H1 (cell line): ENCODE measurements around the gene RAG2. TPM values are rescaled to one million over a fixed set of nuclear protein-coding genes. Genes with fewer than 3 reads are reported as not detected.

Experiments
- CTCF ChIA-PET: fragments of 300-600 bp; sonication (Branson Sonifier 250); formaldehyde crosslinking; loops from one replicate; lab custom pipeline; 2021; ENCODE audit not compliant: partially characterized antibody; lab: Charles Lee
- POLR2A ChIA-PET: fragments of 300-600 bp; sonication (Branson Sonifier 250); formaldehyde crosslinking; loops from one replicate; lab custom pipeline; 2021; ENCODE audit warnings: inconsistent platforms; ENCODE audit not compliant: partially characterized antibody; lab: Charles Lee
- DNase-seq, 2 experiments: peaks; one replicate each; pipeline versions ENCODE4 v3.0.0 to v3.0.0-alpha.2; 2010 to 2022; ENCODE audit warnings: low spot score in 2 of 2, low read depth in 1 of 2, mixed read lengths in 1 of 2
- FAIRE-seq: peaks from 2 replicates; lab custom pipeline; 2011; peaks lifted over from hg19 to GRCh38; lab: Jason Lieb, UNC
- H2AFZ ChIP-seq: 2 replicates; pipeline ENCODE4 v1.8.1; 2012; ENCODE audit warnings: low read length, inconsistent platforms
- H2AK5ac ChIP-seq: 2 replicates; pipeline ENCODE4 v1.6.1; 2013; ENCODE audit warnings: low read depth, low read length
- H2BK120ac ChIP-seq: replicated peaks from 2 replicates; pipeline ENCODE3; 2013; ENCODE audit warnings: low read depth, low read length, inconsistent platforms
- H2BK12ac ChIP-seq: 2 replicates; pipeline ENCODE4 v1.6.1; 2013; ENCODE audit warnings: low read depth, low read length
- H2BK15ac ChIP-seq: 2 replicates; pipeline ENCODE4 v1.6.1; 2013; ENCODE audit warnings: low read length
- H2BK20ac ChIP-seq: 2 replicates; pipeline ENCODE4 v1.6.1; 2013; ENCODE audit warnings: low read length
- H2BK5ac ChIP-seq: 2 replicates; pipeline ENCODE4 v1.6.1; 2013; ENCODE audit warnings: low read depth, low read length
- H3K14ac ChIP-seq: 2 replicates; pipeline ENCODE4 v1.6.1; 2013; ENCODE audit warnings: inconsistent platforms; ENCODE audit not compliant: insufficient read length
- H3K18ac ChIP-seq: 2 replicates; pipeline ENCODE4 v1.6.1; 2013; ENCODE audit warnings: low read length; ENCODE audit errors: extremely low read depth
- H3K23ac ChIP-seq: 2 replicates; pipeline ENCODE4 v1.6.1; 2013; ENCODE audit warnings: inconsistent platforms; ENCODE audit not compliant: insufficient read length
- H3K23me2 ChIP-seq: 2 replicates; pipeline ENCODE4 v1.6.1; 2013; ENCODE audit warnings: low read depth, low read length
- H3K27ac ChIP-seq: 2 replicates; pipeline ENCODE4 v1.6.1; 2011; ENCODE audit warnings: low read depth, low read length, inconsistent platforms
- H3K27me3 ChIP-seq, 4 experiments: replicated peaks in 1 of 4; 1 replicate in 1 of 4; 2 replicates in 3 of 4; pipeline versions ENCODE4 v1.6.1 to v1.8.1; 2011 to 2013; ENCODE audit warnings: low read length in 3 of 4, mild to moderate bottlenecking in 3 of 4, inconsistent platforms in 2 of 4, mixed read lengths in 2 of 4, moderate library complexity in 1 of 4; ENCODE audit not compliant: control insufficient read depth in 3 of 4, insufficient read depth in 3 of 4; ENCODE audit errors: extremely low read depth in 1 of 4
- H3K36me3 ChIP-seq, 4 experiments: 2 replicates each; pipeline versions ENCODE4 v1.6.1 to v1.8.1; 2011 to 2013; ENCODE audit warnings: mild to moderate bottlenecking in 4 of 4, low read length in 3 of 4, moderate library complexity in 2 of 4, control low read depth in 1 of 4, inconsistent platforms in 1 of 4; ENCODE audit not compliant: insufficient read depth in 4 of 4, control insufficient read depth in 2 of 4
- H3K4ac ChIP-seq: replicated peaks from 2 replicates; pipeline ENCODE3; 2013; ENCODE audit warnings: low read length, low read depth, mixed read lengths, inconsistent platforms; ENCODE audit not compliant: insufficient read length
- H3K4me1 ChIP-seq, 4 experiments: replicated peaks in 1 of 4; 1 replicate in 1 of 4; 2 replicates in 3 of 4; pipeline versions ENCODE4 v1.6.1 to v1.8.1; 2011 to 2013; ENCODE audit warnings: low read length in 3 of 4, inconsistent platforms in 2 of 4, mixed read lengths in 1 of 4; ENCODE audit not compliant: insufficient read depth in 4 of 4, control insufficient read depth in 3 of 4
- H3K4me2 ChIP-seq, 2 experiments: 2 replicates each; pipeline versions ENCODE4 v1.6.1 to v1.8.1; 2011 to 2013; ENCODE audit warnings: low read depth in 2 of 2, low read length in 2 of 2, control low read depth in 1 of 2, inconsistent platforms in 1 of 2, mild to moderate bottlenecking in 1 of 2; ENCODE audit not compliant: insufficient read depth in 1 of 2
- H3K4me3 ChIP-seq, 4 experiments: fragments of 200-600, 300-600 bp in 1 of 4; sonication (generic), shearing (Covaris generic), sonication (Bioruptor Twin) in 1 of 4; 2 replicates each; pipeline versions ENCODE4 v1.5.1 to v1.8.1; 2011 to 2016; ENCODE audit warnings: low read length in 4 of 4, low read depth in 3 of 4, control low read depth in 2 of 4, inconsistent platforms in 2 of 4, mild to moderate bottlenecking in 2 of 4, mixed read lengths in 1 of 4, moderate library complexity in 1 of 4; ENCODE audit not compliant: insufficient read depth in 2 of 4; ENCODE audit errors: extremely low read depth in 1 of 4
- H3K56ac ChIP-seq: replicated peaks from 2 replicates; pipeline ENCODE3; 2013; ENCODE audit warnings: low read depth, mild to moderate bottlenecking, mixed read lengths, low read length, inconsistent platforms; ENCODE audit not compliant: insufficient read length
- H3K79me1 ChIP-seq: 2 replicates; pipeline ENCODE4 v1.6.1; 2013; ENCODE audit warnings: low read depth, low read length, control low read depth
- H3K79me2 ChIP-seq, 2 experiments: 2 replicates each; pipeline versions ENCODE4 v1.6.1 to v1.8.1; 2012 to 2013; ENCODE audit warnings: low read length in 2 of 2, mild to moderate bottlenecking in 2 of 2, inconsistent platforms in 1 of 2; ENCODE audit not compliant: insufficient read depth in 2 of 2, control insufficient read depth in 1 of 2
- H3K9ac ChIP-seq, 4 experiments: replicated peaks in 1 of 4; 1 replicate in 1 of 4; 2 replicates in 3 of 4; pipeline versions ENCODE4 v1.6.1 to v1.8.1; 2011 to 2013; ENCODE audit warnings: low read depth in 3 of 4, low read length in 3 of 4, control low read depth in 2 of 4, mild to moderate bottlenecking in 2 of 4, moderate library complexity in 2 of 4, inconsistent platforms in 1 of 4; ENCODE audit errors: extremely low read depth in 1 of 4
- H3K9me3 ChIP-seq, 2 experiments: 2 replicates each; pipeline versions ENCODE4 v1.6.1 to v1.8.1; 2012 to 2013; ENCODE audit warnings: mild to moderate bottlenecking in 2 of 2, moderate library complexity in 2 of 2, control low read depth in 1 of 2, inconsistent platforms in 1 of 2, low read depth in 1 of 2, low read length in 1 of 2, mixed read lengths in 1 of 2; ENCODE audit not compliant: insufficient read depth in 2 of 2
- H4K20me1 ChIP-seq, 2 experiments: replicated peaks in 1 of 2; 2 replicates each; pipeline versions ENCODE3 to v1.8.1; 2011 to 2013; ENCODE audit warnings: inconsistent platforms in 2 of 2, low read length in 2 of 2, mild to moderate bottlenecking in 1 of 2; ENCODE audit not compliant: insufficient read depth in 2 of 2, control insufficient read depth in 1 of 2
- H4K5ac ChIP-seq: 2 replicates; pipeline ENCODE4 v1.6.1; 2013; ENCODE audit warnings: low read length, low read depth, mixed read lengths, inconsistent platforms; ENCODE audit not compliant: insufficient read length
- H4K8ac ChIP-seq: 2 replicates; pipeline ENCODE4 v1.8.0; 2013; ENCODE audit warnings: mild to moderate bottlenecking, moderate library complexity, low read length, inconsistent platforms; ENCODE audit not compliant: insufficient read depth; ENCODE audit errors: extremely low read depth
- H4K91ac ChIP-seq: replicated peaks from 2 replicates; pipeline ENCODE3; 2013; ENCODE audit warnings: low read length, mixed read lengths, inconsistent platforms; ENCODE audit not compliant: insufficient read length
- CHD2 ChIP-seq: IDR thresholded peaks from 2 replicates; pipeline ENCODE4 v1.6.1; 2012; ENCODE audit warnings: low read length, improper control_type of control experiment
- JUND ChIP-seq: IDR thresholded peaks from 2 replicates; pipeline ENCODE4 v1.6.1; 2011; ENCODE audit warnings: mild to moderate bottlenecking, improper control_type of control experiment, low read length
- KDM4A ChIP-seq: IDR thresholded peaks from one replicate; pipeline ENCODE4 v1.7.1; 2012; ENCODE audit warnings: low read depth, mild to moderate bottlenecking, moderate library complexity, low read length, inconsistent platforms; ENCODE audit not compliant: severe bottlenecking
- POLR2AphosphoS5 ChIP-seq: IDR thresholded peaks from 2 replicates; pipeline ENCODE4 v1.6.1; 2011; ENCODE audit warnings: low read depth, low read length
- SP4 ChIP-seq: IDR thresholded peaks from 2 replicates; pipeline ENCODE4 v1.6.1; 2012; ENCODE audit warnings: low read length, inconsistent platforms
- TEAD4 ChIP-seq: IDR thresholded peaks from 2 replicates; pipeline ENCODE4 v1.6.1; 2012; ENCODE audit warnings: low read depth, low read length, inconsistent platforms, mixed read lengths
- ZNF274 ChIP-seq: IDR thresholded peaks from 2 replicates; pipeline ENCODE4 v1.7.0; 2012; ENCODE audit warnings: low read length, borderline replicate concordance; ENCODE audit errors: extremely low read depth
- WGBS, 2 experiments: shearing (Covaris generic) in 1 of 2; methylation state at CpG; one replicate each; pipeline versions ENCODE4 v1.1.6 to v1.1.7; 2013 to 2015; ENCODE audit warnings: low lambda C conversion rate in 2 of 2, mixed read lengths in 2 of 2, inconsistent platforms in 1 of 2, low coverage in 1 of 2, missing lambda C conversion rate in 1 of 2; ENCODE audit not compliant: insufficient replicate concordance in 2 of 2, insufficient coverage in 1 of 2, insufficient read length in 1 of 2; ENCODE audit errors: extremely low coverage in 1 of 2, missing lambda C conversion rate in 1 of 2; 5-methylcytosine and 5-hydroxymethylcytosine counted together
- polyA plus RNA-seq, 7 experiments: library from polyadenylated mRNA; depleted of rRNA in 3 of 7; stranded (reverse) in 5 of 7; unstranded in 2 of 7; fragments of >200 nt in 5 of 7; fragments of 200-250 nt in 2 of 7; gene quantifications; 1 replicate in 5 of 7; 2 replicates in 1 of 7; 4 replicates in 1 of 7; pipeline versions ENCODE4 v1.2.1 to v1.2.3, GENCODE V29; 2011 to 2013; ENCODE audit warnings: missing spikeins in 2 of 7, mixed read lengths in 2 of 7
- total RNA-seq: library from RNA; stranded (reverse); fragmentation: NEBNext Ultra II Directional; extraction: Animal tissue kit (Norgen Biotek cat#: 25700); gene quantifications from 2 replicates; pipeline ENCODE4 v1.2.1, GENCODE V29; 2021

Gene RAG2
- total and polyA plus RNA-seq, 2 of the 8 experiments (the other 6 are each of a cell fraction or from before 2014, with no cell fraction given): not detected

DNA sequence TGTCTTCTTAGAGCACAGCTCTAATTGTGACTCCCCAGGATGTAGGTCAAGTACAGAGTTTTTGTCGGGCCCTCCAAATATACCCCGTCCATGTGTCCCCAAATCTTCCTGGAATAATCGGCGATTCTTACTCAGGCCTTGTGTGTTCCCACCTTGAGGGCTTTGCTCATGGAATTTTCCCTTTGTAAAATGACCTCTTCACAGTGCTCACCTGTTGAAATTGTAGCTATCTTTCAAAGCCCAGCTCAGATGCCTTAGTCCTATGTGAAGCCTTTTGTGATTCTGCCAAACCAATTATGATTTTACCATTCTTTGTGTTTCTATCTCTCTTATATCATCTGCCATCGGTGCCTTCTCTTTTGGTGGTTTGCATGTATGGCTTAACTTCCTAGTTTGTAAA is 30.1 kb upstream of the RAG2 start:
- Histone ChIP-seq H2BK12ac (no peak overlapping the region), H3K9me3 (no peaks in the 10 kb centered on the region), H2BK15ac (no peak overlapping the region), H3K9ac (no peak overlapping the region), H3K79me2 (no peaks in the 10 kb centered on the region), H4K91ac (no peak overlapping the region), H2BK20ac (no peak overlapping the region), H3K4me1 (no peaks in the 10 kb centered on the region), H3K56ac (no peak overlapping the region), H3K23ac (no peak overlapping the region), H2BK120ac (no peak overlapping the region), H3K18ac (no peak overlapping the region), H3K4ac (no peak overlapping the region), H3K27ac (no peak overlapping the region), H3K27me3 (no peaks in the 10 kb centered on the region), H4K20me1 (no peaks in the 10 kb centered on the region), H4K8ac (no peak overlapping the region), H3K14ac (no peak overlapping the region), H3K23me2 (no peaks in the 10 kb centered on the region), H3K4me2 (no peak overlapping the region), H2AFZ (no peak overlapping the region), H3K79me1 (no peaks in the 10 kb centered on the region), H3K36me3 (no peaks in the 10 kb centered on the region), H4K5ac (no peak overlapping the region), H2AK5ac (no peak overlapping the region), H3K4me3 (no peak overlapping the region), H2BK5ac (no peak overlapping the region)
- FAIRE-seq (no peak), DNase-seq (no peak)
- 87% methylated on average over 5 of the region's 5 CpGs; no CpG with 5 or more reads in 1 of the 2 experiments for WGBS, 2 experiments
- TF ChIP-seq CHD2 (no peak), TEAD4 (no peak), JUND (no peak), SP4 (no peak), KDM4A (no peak), POLR2AphosphoS5 (no peak), ZNF274 (no peak)
- ChIA-PET POLR2A (interaction anchor here (0.5 kb wide), 1 partner anchor 30 kb away, joined by 3 read pairs; no protein-coding TSS in a partner anchor), CTCF (interaction anchor here (1.2 kb wide), 2 partner anchors 9 to 64 kb away, joined by 3 read pairs; no protein-coding TSS in a partner anchor)
